GM23338 (cell line): ENCODE results near the gene NPAS3. TPM values are rescaled to one million over a fixed set of nuclear protein-coding genes. Genes with fewer than 3 reads are reported as not detected.

Source experiments
- ATAC-seq: fragments of 200-7000 bp; cut with Tn5 transposase; 3 replicates; pipeline ENCODE4 v1.9.1; 2020
- DNase-seq: peaks from one replicate; pipeline ENCODE4 v3.0.0-alpha.2; 2015; ENCODE audit warnings: low spot score
- H2AFZ ChIP-seq: fragments of 200-600 bp; sonication (generic); 2 replicates; pipeline ENCODE4 v1.8.0; 2016; ENCODE audit warnings: antibody characterized with exemption, mild to moderate bottlenecking, moderate library complexity
- H3F3A ChIP-seq: fragments of 200-600 bp; sonication (generic); replicated peaks from 2 replicates; pipeline ENCODE4 v1.8.0; 2017; ENCODE audit warnings: antibody characterized with exemption, mixed run types, low read depth
- H3K27ac ChIP-seq: fragments of 200-600 bp; sonication (generic); 2 replicates; pipeline ENCODE4 v1.6.1; 2016; ENCODE audit warnings: low read depth
- H3K27me3 ChIP-seq: fragments of 200-600 bp; sonication (generic); 2 replicates; pipeline ENCODE4 v1.8.0; 2016; ENCODE audit warnings: mild to moderate bottlenecking, mixed run types, moderate library complexity; ENCODE audit not compliant: insufficient read depth
- H3K36me3 ChIP-seq: fragments of 200-600 bp; sonication (generic); 2 replicates; pipeline ENCODE4 v1.8.0; 2016; ENCODE audit warnings: mild to moderate bottlenecking; ENCODE audit not compliant: insufficient read depth
- H3K4me1 ChIP-seq: fragments of 200-600 bp; sonication (generic); 2 replicates; pipeline ENCODE4 v1.8.0; 2016; ENCODE audit warnings: mild to moderate bottlenecking, moderate library complexity; ENCODE audit not compliant: insufficient read depth
- H3K4me2 ChIP-seq: fragments of 200-600 bp; sonication (generic); 2 replicates; pipeline ENCODE4 v1.7.1; 2017; ENCODE audit warnings: mixed run types
- H3K4me3 ChIP-seq: fragments of 200-600 bp; sonication (generic); 2 replicates; pipeline ENCODE4 v1.6.1; 2016; ENCODE audit warnings: mixed run types
- H3K79me2 ChIP-seq: fragments of 200-600 bp; sonication (generic); replicated peaks from 2 replicates; pipeline ENCODE4 v1.8.0; 2017; ENCODE audit warnings: mild to moderate bottlenecking; ENCODE audit not compliant: insufficient read depth
- H3K9me2 ChIP-seq: fragments of 200-600 bp; sonication (generic); 2 replicates; pipeline ENCODE4 v1.8.0; 2017; ENCODE audit not compliant: insufficient read depth
- H4K20me1 ChIP-seq: fragments of 200-600 bp; sonication (generic); replicated peaks from 2 replicates; pipeline ENCODE4 v1.8.0; 2017; ENCODE audit warnings: mild to moderate bottlenecking; ENCODE audit not compliant: insufficient read depth
- H3K27ac Mint-ChIP-seq: 2 replicates; pipeline ENCODE4 v1.8.0; 2020; ENCODE audit warnings: inconsistent platforms, mild to moderate bottlenecking, moderate library complexity, mixed read lengths
- H3K27me3 Mint-ChIP-seq: 3 replicates; pipeline ENCODE4 v1.8.0; 2022; ENCODE audit warnings: low read depth, mild to moderate bottlenecking, moderate library complexity, mixed read lengths, inconsistent platforms; ENCODE audit not compliant: insufficient read depth, poor library complexity
- H3K36me3 Mint-ChIP-seq: 3 replicates; pipeline ENCODE4 v1.8.0; 2021; ENCODE audit warnings: low read depth, mild to moderate bottlenecking, inconsistent platforms, moderate library complexity, mixed read lengths
- H3K4me1 Mint-ChIP-seq: 3 replicates; pipeline ENCODE4 v1.8.0; 2020; ENCODE audit warnings: mild to moderate bottlenecking, inconsistent platforms, mixed read lengths
- H3K4me3 Mint-ChIP-seq: 3 replicates; pipeline ENCODE4 v1.8.0; 2021; ENCODE audit warnings: moderate library complexity, mild to moderate bottlenecking, inconsistent platforms, mixed read lengths
- H3K9me3 Mint-ChIP-seq: 3 replicates; pipeline ENCODE4 v1.8.0; 2020; ENCODE audit warnings: moderate library complexity, mild to moderate bottlenecking, inconsistent platforms, mixed read lengths
- CREB1 ChIP-seq: fragments of 250-450 bp; sonication (Bioruptor Pico); IDR thresholded peaks from 2 replicates; pipeline ENCODE4 v1.5.0; 2020; ENCODE audit warnings: low read depth, mild to moderate bottlenecking, moderate library complexity
- EZH2 ChIP-seq: fragments of 200-600 bp; sonication (generic); IDR thresholded peaks from one replicate; pipeline ENCODE4 v1.8.0; 2017; ENCODE audit warnings: antibody characterized with exemption, mild to moderate bottlenecking, low read depth; ENCODE audit not compliant: unreplicated experiment
- EZH2phosphoT487 ChIP-seq: fragments of 200-600 bp; sonication (generic); IDR thresholded peaks from one replicate; pipeline ENCODE4 v1.8.1; 2018; ENCODE audit warnings: antibody characterized with exemption; ENCODE audit not compliant: unreplicated experiment
- JUNB ChIP-seq: IDR thresholded peaks from one replicate; pipeline ENCODE4 v1.6.1; 2016; ENCODE audit warnings: antibody characterized with exemption; ENCODE audit not compliant: unreplicated experiment
- NANOG ChIP-seq: IDR thresholded peaks from 2 replicates; pipeline ENCODE4 v1.6.1; 2016; ENCODE audit warnings: antibody characterized with exemption, borderline replicate concordance
- POLR2AphosphoS5 ChIP-seq: IDR thresholded peaks from 2 replicates; pipeline ENCODE4 v1.6.1; 2016; ENCODE audit warnings: antibody characterized with exemption, low read depth
- STAT1 ChIP-seq: IDR thresholded peaks from one replicate; pipeline ENCODE4 v1.6.1; 2016; ENCODE audit warnings: antibody characterized with exemption; ENCODE audit not compliant: unreplicated experiment
- ZNF114 ChIP-seq: fragments of 250-450 bp; sonication (Bioruptor Pico); IDR thresholded peaks from 2 replicates; pipeline ENCODE4 v1.5.0; 2020; ENCODE audit warnings: mild to moderate bottlenecking, moderate library complexity
- ZNF331 ChIP-seq: fragments of 250-450 bp; sonication (Bioruptor Pico); IDR thresholded peaks from 2 replicates; pipeline ENCODE4 v1.5.0; 2020; ENCODE audit warnings: low read depth, mild to moderate bottlenecking, moderate library complexity
- polyA plus RNA-seq: library from polyadenylated mRNA; unstranded; fragments of >200 nt; fragmentation: Nextera tagmentation; extraction: Ambion mirVana; gene quantifications from 2 replicates; pipeline ENCODE4 v1.2.1, GENCODE V29; 2016
- total RNA-seq: library from RNA; depleted of rRNA; stranded (reverse); fragments of >200 nt; shearing (Covaris generic); gene quantifications from 2 replicates; pipeline ENCODE4 v1.2.3, GENCODE V29; 2014
- TF ChIP-seq, protein P1 (sequence below): fragments of 250-450 bp; sonication (Bioruptor Pico); IDR thresholded peaks from 2 replicates; pipeline ENCODE4 v1.5.0; 2020; ENCODE audit warnings: mild to moderate bottlenecking, moderate library complexity
- TF ChIP-seq, protein P2 (sequence below): IDR thresholded peaks from one replicate; pipeline ENCODE4 v1.6.1; 2018; ENCODE audit warnings: antibody characterized with exemption; ENCODE audit not compliant: unreplicated experiment
- TF ChIP-seq, protein P3 (sequence below), 2 experiments: fragments of 200-600 bp in 1 of 2; sonication (generic) in 1 of 2; conservative IDR thresholded peaks; 2 replicates each; pipeline versions ENCODE4 v1.5.1 to v1.6.1; 2016 to 2017; ENCODE audit warnings: antibody characterized with exemption in 2 of 2, low read depth in 2 of 2, mild to moderate bottlenecking in 2 of 2, moderate library complexity in 1 of 2
- TF ChIP-seq, protein P4 (sequence below): IDR thresholded peaks from 2 replicates; pipeline ENCODE4 v1.6.1; 2016; ENCODE audit warnings: antibody characterized with exemption

The NPAS3 gene
- total and polyA plus RNA-seq, 2 experiments from 2014 or later, result 0.17 to 0.19 TPM

DNA sequence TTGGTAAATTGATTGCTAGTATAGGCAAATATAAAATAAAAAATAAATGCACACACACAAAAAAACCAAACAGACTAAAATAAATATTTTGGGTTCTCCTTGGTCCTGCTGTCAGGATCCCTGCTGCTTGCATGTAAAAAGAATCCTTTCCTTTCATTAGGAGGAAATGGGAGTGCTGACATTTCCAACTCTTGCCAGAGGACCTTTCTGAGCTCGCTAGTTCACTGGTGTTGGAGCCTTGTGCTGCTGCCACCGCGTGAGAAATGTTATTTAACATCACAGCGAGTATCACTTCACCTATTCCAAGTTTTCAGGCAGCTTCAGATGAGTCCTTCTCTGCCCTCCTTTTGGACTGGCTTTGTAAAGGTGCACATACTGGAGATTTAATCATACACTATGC, 358.9 kb downstream of the NPAS3 start:
- no peaks in the 10 kb centered on the region for H3F3A ChIP-seq
- TF ChIP-seq, protein P1, sequence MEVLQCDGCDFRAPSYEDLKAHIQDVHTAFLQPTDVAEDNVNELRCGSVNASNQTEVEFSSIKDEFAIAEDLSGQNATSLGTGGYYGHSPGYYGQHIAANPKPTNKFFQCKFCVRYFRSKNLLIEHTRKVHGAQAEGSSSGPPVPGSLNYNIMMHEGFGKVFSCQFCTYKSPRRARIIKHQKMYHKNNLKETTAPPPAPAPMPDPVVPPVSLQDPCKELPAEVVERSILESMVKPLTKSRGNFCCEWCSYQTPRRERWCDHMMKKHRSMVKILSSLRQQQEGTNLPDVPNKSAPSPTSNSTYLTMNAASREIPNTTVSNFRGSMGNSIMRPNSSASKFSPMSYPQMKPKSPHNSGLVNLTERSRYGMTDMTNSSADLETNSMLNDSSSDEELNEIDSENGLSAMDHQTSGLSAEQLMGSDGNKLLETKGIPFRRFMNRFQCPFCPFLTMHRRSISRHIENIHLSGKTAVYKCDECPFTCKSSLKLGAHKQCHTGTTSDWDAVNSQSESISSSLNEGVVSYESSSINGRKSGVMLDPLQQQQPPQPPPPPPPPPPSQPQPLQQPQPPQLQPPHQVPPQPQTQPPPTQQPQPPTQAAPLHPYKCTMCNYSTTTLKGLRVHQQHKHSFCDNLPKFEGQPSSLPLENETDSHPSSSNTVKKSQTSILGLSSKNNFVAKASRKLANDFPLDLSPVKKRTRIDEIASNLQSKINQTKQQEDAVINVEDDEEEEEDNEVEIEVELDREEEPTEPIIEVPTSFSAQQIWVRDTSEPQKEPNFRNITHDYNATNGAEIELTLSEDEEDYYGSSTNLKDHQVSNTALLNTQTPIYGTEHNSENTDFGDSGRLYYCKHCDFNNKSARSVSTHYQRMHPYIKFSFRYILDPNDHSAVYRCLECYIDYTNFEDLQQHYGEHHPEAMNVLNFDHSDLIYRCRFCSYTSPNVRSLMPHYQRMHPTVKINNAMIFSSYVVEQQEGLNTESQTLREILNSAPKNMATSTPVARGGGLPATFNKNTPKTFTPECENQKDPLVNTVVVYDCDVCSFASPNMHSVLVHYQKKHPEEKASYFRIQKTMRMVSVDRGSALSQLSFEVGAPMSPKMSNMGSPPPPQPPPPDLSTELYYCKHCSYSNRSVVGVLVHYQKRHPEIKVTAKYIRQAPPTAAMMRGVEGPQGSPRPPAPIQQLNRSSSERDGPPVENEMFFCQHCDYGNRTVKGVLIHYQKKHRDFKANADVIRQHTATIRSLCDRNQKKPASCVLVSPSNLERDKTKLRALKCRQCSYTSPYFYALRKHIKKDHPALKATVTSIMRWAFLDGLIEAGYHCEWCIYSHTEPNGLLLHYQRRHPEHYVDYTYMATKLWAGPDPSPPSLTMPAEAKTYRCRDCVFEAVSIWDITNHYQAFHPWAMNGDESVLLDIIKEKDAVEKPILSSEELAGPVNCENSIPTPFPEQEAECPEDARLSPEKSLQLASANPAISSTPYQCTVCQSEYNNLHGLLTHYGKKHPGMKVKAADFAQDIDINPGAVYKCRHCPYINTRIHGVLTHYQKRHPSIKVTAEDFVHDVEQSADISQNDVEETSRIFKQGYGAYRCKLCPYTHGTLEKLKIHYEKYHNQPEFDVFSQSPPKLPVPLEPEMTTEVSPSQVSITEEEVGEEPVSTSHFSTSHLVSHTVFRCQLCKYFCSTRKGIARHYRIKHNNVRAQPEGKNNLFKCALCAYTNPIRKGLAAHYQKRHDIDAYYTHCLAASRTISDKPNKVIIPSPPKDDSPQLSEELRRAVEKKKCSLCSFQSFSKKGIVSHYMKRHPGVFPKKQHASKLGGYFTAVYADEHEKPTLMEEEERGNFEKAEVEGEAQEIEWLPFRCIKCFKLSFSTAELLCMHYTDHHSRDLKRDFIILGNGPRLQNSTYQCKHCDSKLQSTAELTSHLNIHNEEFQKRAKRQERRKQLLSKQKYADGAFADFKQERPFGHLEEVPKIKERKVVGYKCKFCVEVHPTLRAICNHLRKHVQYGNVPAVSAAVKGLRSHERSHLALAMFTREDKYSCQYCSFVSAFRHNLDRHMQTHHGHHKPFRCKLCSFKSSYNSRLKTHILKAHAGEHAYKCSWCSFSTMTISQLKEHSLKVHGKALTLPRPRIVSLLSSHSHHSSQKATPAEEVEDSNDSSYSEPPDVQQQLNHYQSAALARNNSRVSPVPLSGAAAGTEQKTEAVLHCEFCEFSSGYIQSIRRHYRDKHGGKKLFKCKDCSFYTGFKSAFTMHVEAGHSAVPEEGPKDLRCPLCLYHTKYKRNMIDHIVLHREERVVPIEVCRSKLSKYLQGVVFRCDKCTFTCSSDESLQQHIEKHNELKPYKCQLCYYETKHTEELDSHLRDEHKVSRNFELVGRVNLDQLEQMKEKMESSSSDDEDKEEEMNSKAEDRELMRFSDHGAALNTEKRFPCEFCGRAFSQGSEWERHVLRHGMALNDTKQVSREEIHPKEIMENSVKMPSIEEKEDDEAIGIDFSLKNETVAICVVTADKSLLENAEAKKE, result no peak
- TF ChIP-seq, protein P2, sequence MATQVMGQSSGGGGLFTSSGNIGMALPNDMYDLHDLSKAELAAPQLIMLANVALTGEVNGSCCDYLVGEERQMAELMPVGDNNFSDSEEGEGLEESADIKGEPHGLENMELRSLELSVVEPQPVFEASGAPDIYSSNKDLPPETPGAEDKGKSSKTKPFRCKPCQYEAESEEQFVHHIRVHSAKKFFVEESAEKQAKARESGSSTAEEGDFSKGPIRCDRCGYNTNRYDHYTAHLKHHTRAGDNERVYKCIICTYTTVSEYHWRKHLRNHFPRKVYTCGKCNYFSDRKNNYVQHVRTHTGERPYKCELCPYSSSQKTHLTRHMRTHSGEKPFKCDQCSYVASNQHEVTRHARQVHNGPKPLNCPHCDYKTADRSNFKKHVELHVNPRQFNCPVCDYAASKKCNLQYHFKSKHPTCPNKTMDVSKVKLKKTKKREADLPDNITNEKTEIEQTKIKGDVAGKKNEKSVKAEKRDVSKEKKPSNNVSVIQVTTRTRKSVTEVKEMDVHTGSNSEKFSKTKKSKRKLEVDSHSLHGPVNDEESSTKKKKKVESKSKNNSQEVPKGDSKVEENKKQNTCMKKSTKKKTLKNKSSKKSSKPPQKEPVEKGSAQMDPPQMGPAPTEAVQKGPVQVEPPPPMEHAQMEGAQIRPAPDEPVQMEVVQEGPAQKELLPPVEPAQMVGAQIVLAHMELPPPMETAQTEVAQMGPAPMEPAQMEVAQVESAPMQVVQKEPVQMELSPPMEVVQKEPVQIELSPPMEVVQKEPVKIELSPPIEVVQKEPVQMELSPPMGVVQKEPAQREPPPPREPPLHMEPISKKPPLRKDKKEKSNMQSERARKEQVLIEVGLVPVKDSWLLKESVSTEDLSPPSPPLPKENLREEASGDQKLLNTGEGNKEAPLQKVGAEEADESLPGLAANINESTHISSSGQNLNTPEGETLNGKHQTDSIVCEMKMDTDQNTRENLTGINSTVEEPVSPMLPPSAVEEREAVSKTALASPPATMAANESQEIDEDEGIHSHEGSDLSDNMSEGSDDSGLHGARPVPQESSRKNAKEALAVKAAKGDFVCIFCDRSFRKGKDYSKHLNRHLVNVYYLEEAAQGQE, result no peak
- TF ChIP-seq ZNF331 (CRISPR knock-in tag) (no peak), NANOG (no peak), POLR2AphosphoS5 (no peak), EZH2 (no peak), CREB1 (no peak), JUNB (no peak), STAT1 (no peak), EZH2phosphoT487 (no peak), ZNF114 (CRISPR knock-in tag) (no peak)
- TF ChIP-seq, protein P3, sequence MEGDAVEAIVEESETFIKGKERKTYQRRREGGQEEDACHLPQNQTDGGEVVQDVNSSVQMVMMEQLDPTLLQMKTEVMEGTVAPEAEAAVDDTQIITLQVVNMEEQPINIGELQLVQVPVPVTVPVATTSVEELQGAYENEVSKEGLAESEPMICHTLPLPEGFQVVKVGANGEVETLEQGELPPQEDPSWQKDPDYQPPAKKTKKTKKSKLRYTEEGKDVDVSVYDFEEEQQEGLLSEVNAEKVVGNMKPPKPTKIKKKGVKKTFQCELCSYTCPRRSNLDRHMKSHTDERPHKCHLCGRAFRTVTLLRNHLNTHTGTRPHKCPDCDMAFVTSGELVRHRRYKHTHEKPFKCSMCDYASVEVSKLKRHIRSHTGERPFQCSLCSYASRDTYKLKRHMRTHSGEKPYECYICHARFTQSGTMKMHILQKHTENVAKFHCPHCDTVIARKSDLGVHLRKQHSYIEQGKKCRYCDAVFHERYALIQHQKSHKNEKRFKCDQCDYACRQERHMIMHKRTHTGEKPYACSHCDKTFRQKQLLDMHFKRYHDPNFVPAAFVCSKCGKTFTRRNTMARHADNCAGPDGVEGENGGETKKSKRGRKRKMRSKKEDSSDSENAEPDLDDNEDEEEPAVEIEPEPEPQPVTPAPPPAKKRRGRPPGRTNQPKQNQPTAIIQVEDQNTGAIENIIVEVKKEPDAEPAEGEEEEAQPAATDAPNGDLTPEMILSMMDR (conservative IDR thresholded peaks at IDR 0.05; ENCODE audit: low read depth in 2 of 2), result no peak
- TF ChIP-seq, protein P4, sequence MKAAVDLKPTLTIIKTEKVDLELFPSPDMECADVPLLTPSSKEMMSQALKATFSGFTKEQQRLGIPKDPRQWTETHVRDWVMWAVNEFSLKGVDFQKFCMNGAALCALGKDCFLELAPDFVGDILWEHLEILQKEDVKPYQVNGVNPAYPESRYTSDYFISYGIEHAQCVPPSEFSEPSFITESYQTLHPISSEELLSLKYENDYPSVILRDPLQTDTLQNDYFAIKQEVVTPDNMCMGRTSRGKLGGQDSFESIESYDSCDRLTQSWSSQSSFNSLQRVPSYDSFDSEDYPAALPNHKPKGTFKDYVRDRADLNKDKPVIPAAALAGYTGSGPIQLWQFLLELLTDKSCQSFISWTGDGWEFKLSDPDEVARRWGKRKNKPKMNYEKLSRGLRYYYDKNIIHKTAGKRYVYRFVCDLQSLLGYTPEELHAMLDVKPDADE, result no peak
- H3K27ac ChIP-seq, result no peak overlapping the region
- no peaks in the 10 kb centered on the region for H3K9me3 Mint-ChIP-seq
- H3K4me1 Mint-ChIP-seq, result peaks cover 12% of the 10 kb centered on the region
- no peaks in the 10 kb centered on the region for H4K20me1 ChIP-seq
- peak; percentile 63 for ATAC-seq
- H3K4me2 ChIP-seq, result no peak overlapping the region
- DNase-seq, result peak; percentile 48
- no peak overlapping the region for H3K4me3 ChIP-seq
- H3K36me3 ChIP-seq, result no peaks in the 10 kb centered on the region
- no peak overlapping the region for H3K4me3 Mint-ChIP-seq
- H3K27ac Mint-ChIP-seq, result no peak overlapping the region
- peaks cover 8% of the 10 kb centered on the region; the same call in 1 of the 2 replicates for H3K4me1 ChIP-seq
- no peaks in the 10 kb centered on the region for H3K36me3 Mint-ChIP-seq
- no peaks in the 10 kb centered on the region for H3K79me2 ChIP-seq
- H3K9me2 ChIP-seq, result no peaks in the 10 kb centered on the region; the same call in 1 of the 2 replicates
- no peak overlapping the region for H2AFZ ChIP-seq
- H3K27me3 ChIP-seq, result no peaks in the 10 kb centered on the region
- peaks cover 2% of the 10 kb centered on the region for H3K27me3 Mint-ChIP-seq
